ENCODE measurements around the gene HNRNPA3. TPM values are rescaled to one million over a fixed set of nuclear protein-coding genes. Genes with fewer than 3 reads are reported as not detected.
A peak's percentile ranks its signal among the peaks of the same experiment; 100 is the strongest.

HNRNPA3 gene
- total and polyA plus RNA-seq, 2 of the 13 experiments (the other 11 are each of a cell fraction or from before 2014, with no cell fraction given): 73.3 to 97.7 TPM

- TF ChIP-seq, protein P1, sequence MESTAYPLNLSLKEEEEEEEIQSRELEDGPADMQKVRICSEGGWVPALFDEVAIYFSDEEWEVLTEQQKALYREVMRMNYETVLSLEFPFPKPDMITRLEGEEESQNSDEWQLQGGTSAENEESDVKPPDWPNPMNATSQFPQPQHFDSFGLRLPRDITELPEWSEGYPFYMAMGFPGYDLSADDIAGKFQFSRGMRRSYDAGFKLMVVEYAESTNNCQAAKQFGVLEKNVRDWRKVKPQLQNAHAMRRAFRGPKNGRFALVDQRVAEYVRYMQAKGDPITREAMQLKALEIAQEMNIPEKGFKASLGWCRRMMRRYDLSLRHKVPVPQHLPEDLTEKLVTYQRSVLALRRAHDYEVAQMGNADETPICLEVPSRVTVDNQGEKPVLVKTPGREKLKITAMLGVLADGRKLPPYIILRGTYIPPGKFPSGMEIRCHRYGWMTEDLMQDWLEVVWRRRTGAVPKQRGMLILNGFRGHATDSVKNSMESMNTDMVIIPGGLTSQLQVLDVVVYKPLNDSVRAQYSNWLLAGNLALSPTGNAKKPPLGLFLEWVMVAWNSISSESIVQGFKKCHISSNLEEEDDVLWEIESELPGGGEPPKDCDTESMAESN (CRISPR knock-in tag; conservative IDR thresholded peaks at IDR 0.05): no peak
- TF ChIP-seq RFXANK (CRISPR knock-in tag; IDR thresholded peaks at IDR 0.05) (no peak; the same call in 1 of the 2 replicates), ZFX (CRISPR knock-in tag; IDR thresholded peaks at IDR 0.05; ENCODE audit: low read depth) (peak; percentile 94), TBX2 (CRISPR knock-in tag; IDR thresholded peaks at IDR 0.05; ENCODE audit: borderline replicate concordance) (peak; percentile 79), ZNF839 (CRISPR knock-in tag; IDR thresholded peaks at IDR 0.05; ENCODE audit: borderline replicate concordance) (no peak), NAIF1 (CRISPR knock-in tag; IDR thresholded peaks at IDR 0.05; ENCODE audit: borderline replicate concordance) (no peak), ZNF44 (CRISPR knock-in tag; IDR thresholded peaks at IDR 0.05) (no peak), SAP130 (CRISPR knock-in tag; IDR thresholded peaks at IDR 0.05; ENCODE audit: low read depth) (peak; percentile 71; the same call in 1 of the 2 replicates), ZFP82 (CRISPR knock-in tag; IDR thresholded peaks at IDR 0.05; ENCODE audit: borderline replicate concordance) (no peak), ZNF24 (IDR thresholded peaks at IDR 0.05) (no peak), ZSCAN21 (CRISPR knock-in tag; IDR thresholded peaks at IDR 0.05; ENCODE audit: borderline replicate concordance) (peak; percentile 71; the same call in 1 of the 2 replicates), THAP9 (CRISPR knock-in tag; IDR thresholded peaks at IDR 0.05; ENCODE audit: borderline replicate concordance) (0 out of 2 replicates have a peak, but pooled peaks have one; percentile 49), FOXA1 (IDR thresholded peaks at IDR 0.05) (no peak), FOXA1 (CRISPR knock-in tag; IDR thresholded peaks at IDR 0.05) (peak; percentile 81), ZNF251 (CRISPR knock-in tag; IDR thresholded peaks at IDR 0.05) (no peak), NR2F2 (IDR thresholded peaks at IDR 0.05; ENCODE audit: borderline replicate concordance, low read depth) (no peak), ZNF441 (CRISPR knock-in tag; IDR thresholded peaks at IDR 0.05; ENCODE audit: borderline replicate concordance) (peak; percentile 70; the same call in 1 of the 2 replicates), MEF2D (CRISPR knock-in tag; IDR thresholded peaks at IDR 0.05) (peak; percentile 72; the same call in 1 of the 2 replicates), ZNF777 (CRISPR knock-in tag; IDR thresholded peaks at IDR 0.05) (0 out of 2 replicates have a peak, but pooled peaks have one; percentile 50), ZEB1 (IDR thresholded peaks at IDR 0.05; ENCODE audit: insufficient replicate concordance, low read depth) (no peak)
- TF ChIP-seq, protein P2, sequence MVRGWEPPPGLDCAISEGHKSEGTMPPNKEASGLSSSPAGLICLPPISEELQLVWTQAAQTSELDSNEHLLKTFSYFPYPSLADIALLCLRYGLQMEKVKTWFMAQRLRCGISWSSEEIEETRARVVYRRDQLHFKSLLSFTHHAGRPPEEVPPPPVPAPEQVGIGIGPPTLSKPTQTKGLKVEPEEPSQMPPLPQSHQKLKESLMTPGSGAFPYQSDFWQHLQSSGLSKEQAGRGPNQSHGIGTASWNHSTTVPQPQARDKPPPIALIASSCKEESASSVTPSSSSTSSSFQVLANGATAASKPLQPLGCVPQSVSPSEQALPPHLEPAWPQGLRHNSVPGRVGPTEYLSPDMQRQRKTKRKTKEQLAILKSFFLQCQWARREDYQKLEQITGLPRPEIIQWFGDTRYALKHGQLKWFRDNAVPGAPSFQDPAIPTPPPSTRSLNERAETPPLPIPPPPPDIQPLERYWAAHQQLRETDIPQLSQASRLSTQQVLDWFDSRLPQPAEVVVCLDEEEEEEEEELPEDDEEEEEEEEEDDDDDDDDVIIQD (CRISPR knock-in tag; IDR thresholded peaks at IDR 0.05; ENCODE audit: low read depth): peak; percentile 74; the same call in 1 of the 2 replicates
- TF ChIP-seq, protein P3, sequence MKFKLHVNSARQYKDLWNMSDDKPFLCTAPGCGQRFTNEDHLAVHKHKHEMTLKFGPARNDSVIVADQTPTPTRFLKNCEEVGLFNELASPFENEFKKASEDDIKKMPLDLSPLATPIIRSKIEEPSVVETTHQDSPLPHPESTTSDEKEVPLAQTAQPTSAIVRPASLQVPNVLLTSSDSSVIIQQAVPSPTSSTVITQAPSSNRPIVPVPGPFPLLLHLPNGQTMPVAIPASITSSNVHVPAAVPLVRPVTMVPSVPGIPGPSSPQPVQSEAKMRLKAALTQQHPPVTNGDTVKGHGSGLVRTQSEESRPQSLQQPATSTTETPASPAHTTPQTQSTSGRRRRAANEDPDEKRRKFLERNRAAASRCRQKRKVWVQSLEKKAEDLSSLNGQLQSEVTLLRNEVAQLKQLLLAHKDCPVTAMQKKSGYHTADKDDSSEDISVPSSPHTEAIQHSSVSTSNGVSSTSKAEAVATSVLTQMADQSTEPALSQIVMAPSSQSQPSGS (CRISPR knock-in tag; IDR thresholded peaks at IDR 0.05): peak; percentile 70; the same call in 1 of the 2 replicates
Measured at GRCh38 chr2:177169810-177170514, 42.6 kb upstream of the HNRNPA3 start (continued).

All from HepG2 (cell line).